Measurements from ENCODE around the gene SLMAP. TPM values are rescaled to one million over a fixed set of nuclear protein-coding genes. Genes with fewer than 3 reads are reported as not detected.

Gene SLMAP
- total and polyA plus RNA-seq, 2 of the 4 experiments (the other 2 are of a cell fraction), result 15.5 to 26.5 TPM

- H3K9me3 ChIP-seq (ENCODE audit: control insufficient read depth, insufficient read depth, low read length), result no peaks in the 10 kb centered on the region
- peaks cover 39% of the 10 kb centered on the region for H4K20me1 ChIP-seq (ENCODE audit: insufficient read depth, low read length)
- intact Hi-C loops (cut with micrococcal nuclease), result no loop called here
- H3K4me1 ChIP-seq (ENCODE audit: control insufficient read depth, insufficient read depth, low read length), result peaks cover 3% of the 10 kb centered on the region; the same call in 1 of the 2 replicates
- no peak overlapping the region for H4K8ac ChIP-seq (ENCODE audit: low read depth in 2 of 2, low read length in 2 of 2)
- TF ChIP-seq RCOR1 (IDR thresholded peaks at IDR 0.05; ENCODE audit: insufficient replicate concordance, low read length) (no peak), USF2 (IDR thresholded peaks at IDR 0.05; ENCODE audit: low read depth, low read length) (no peak), CEBPB (IDR thresholded peaks at IDR 0.05; ENCODE audit: low read depth, low read length) (no peak), MAFK (IDR thresholded peaks at IDR 0.05; ENCODE audit: low read depth, low read length) (no peak)
- no TSS peak for BruUV-seq (replicated peaks)
- no peak overlapping the region for H3K4me3 ChIP-seq (ENCODE audit: insufficient read depth, low read depth, low read length)
- CTCF ChIA-PET, result no interaction called here
- no peak overlapping the region for H4K91ac ChIP-seq (ENCODE audit: insufficient read depth, low read depth, low read length)
- WGBS, 2 experiments (ENCODE audit: extremely low coverage in 2 of 2, insufficient read length in 1 of 2), result 66% methylated on average over 5 of the region's 6 CpGs; no CpG with 5 or more reads in 1 of the 2 experiments
- no peak overlapping the region for H4K5ac ChIP-seq (ENCODE audit: low read depth, low read length)
- dilution Hi-C loops (cut with HindIII; ENCODE audit: low sequenced_read_pairs, unreplicated experiment), result no loop called here
- no peak overlapping the region for H2BK20ac ChIP-seq (ENCODE audit: low read depth, low read length)
- no peak overlapping the region for H3K56ac ChIP-seq (ENCODE audit: extremely low read depth, insufficient read depth, low read length)
- in situ Hi-C loops (cut with MboI; ENCODE audit: low sequenced_read_pairs), result no loop called here
- POLR2A ChIA-PET (ENCODE audit: unreplicated experiment), result no interaction called here
- H3K79me1 ChIP-seq (ENCODE audit: low read depth in 1 of 2, low read length in 2 of 2), result peaks cover 30 to 65% of the 10 kb centered on the region in 2 experiments
- H3K9me1 ChIP-seq (ENCODE audit: insufficient read depth, low read length), result peaks cover 5% of the 10 kb centered on the region; the same call in 1 of the 2 replicates
- H3K23ac ChIP-seq (ENCODE audit: low read depth, low read length), result no peak overlapping the region
- no peak overlapping the region for H3K18ac ChIP-seq (ENCODE audit: low read depth, low read length)
- no peak overlapping the region for H3K9ac ChIP-seq (ENCODE audit: low read depth, low read length)
- no peak overlapping the region for H3K4me2 ChIP-seq (ENCODE audit: low read depth, low read length)
- H2BK5ac ChIP-seq (ENCODE audit: low read depth, low read length, poor library complexity, severe bottlenecking), result no peak overlapping the region
- H3K27me3 ChIP-seq (ENCODE audit: control insufficient read depth, insufficient read depth, low read length), result no peaks in the 10 kb centered on the region
- H2AFZ ChIP-seq (replicated peaks; ENCODE audit: low read length, poor library complexity), result no peak overlapping the region
- H3K27ac ChIP-seq (ENCODE audit: insufficient read depth, low read length), result no peak overlapping the region
- no peak for ATAC-seq (ENCODE audit: low read depth)
- H2BK15ac ChIP-seq (ENCODE audit: low read depth, low read length), result no peak overlapping the region
- H3K36me3 ChIP-seq (ENCODE audit: control insufficient read depth, insufficient read depth, low read length), result no peaks in the 10 kb centered on the region
- peak overlapping the region; percentile 29 for H2AK9ac ChIP-seq (replicated peaks; ENCODE audit: low read depth, low read length, poor library complexity)
- H3K14ac ChIP-seq (replicated peaks; ENCODE audit: low read depth, low read length), result no peak overlapping the region
- H3K4ac ChIP-seq (ENCODE audit: low read depth, low read length), result no peak overlapping the region
- DNase-seq, result no peak
- no peak overlapping the region for H2AK5ac ChIP-seq (ENCODE audit: low read depth, low read length)
- no peak overlapping the region for H2BK120ac ChIP-seq (ENCODE audit: low read depth, low read length)
Observed at GRCh38 chr3:57783186-57784088, 27.3 kb downstream of the SLMAP start.
